ENCODE data around the gene ZNF182. TPM values are rescaled to one million over a fixed set of nuclear protein-coding genes. Genes with fewer than 3 reads are reported as not detected.

ZNF182 gene
- total RNA-seq, 4 donors from 2014 or later, result 1.4 to 2.2 (median 2.0) TPM

- Histone ChIP-seq H3K27me3 (no peaks in the 10 kb centered on the region), H3K4me3 (no peak overlapping the region), H3K27ac (no peak overlapping the region), H3K9me3 (no peaks in the 10 kb centered on the region), H3K4me1 (peaks cover 0 to 4% of the 10 kb centered on the region in 2 donors), H3K36me3 (no peaks in the 10 kb centered on the region)
- no peak for TF ChIP-seq POLR2A (IDR thresholded peaks at IDR 0.05)
- TF ChIP-seq, protein P1, sequence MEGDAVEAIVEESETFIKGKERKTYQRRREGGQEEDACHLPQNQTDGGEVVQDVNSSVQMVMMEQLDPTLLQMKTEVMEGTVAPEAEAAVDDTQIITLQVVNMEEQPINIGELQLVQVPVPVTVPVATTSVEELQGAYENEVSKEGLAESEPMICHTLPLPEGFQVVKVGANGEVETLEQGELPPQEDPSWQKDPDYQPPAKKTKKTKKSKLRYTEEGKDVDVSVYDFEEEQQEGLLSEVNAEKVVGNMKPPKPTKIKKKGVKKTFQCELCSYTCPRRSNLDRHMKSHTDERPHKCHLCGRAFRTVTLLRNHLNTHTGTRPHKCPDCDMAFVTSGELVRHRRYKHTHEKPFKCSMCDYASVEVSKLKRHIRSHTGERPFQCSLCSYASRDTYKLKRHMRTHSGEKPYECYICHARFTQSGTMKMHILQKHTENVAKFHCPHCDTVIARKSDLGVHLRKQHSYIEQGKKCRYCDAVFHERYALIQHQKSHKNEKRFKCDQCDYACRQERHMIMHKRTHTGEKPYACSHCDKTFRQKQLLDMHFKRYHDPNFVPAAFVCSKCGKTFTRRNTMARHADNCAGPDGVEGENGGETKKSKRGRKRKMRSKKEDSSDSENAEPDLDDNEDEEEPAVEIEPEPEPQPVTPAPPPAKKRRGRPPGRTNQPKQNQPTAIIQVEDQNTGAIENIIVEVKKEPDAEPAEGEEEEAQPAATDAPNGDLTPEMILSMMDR (IDR thresholded peaks at IDR 0.05 in 4 of 5, conservative IDR thresholded peaks at IDR 0.05 in 1 of 5), result no peak
- no peak for ATAC-seq
- intact Hi-C loops (cut with DNase I; ENCODE audit: low total_unique reads), result loop anchor here (5.0 kb wide), 1 partner anchor 164 kb away; the partner anchor contains the start of gene ZNF81
- DNase-seq, result no peak
- in situ Hi-C loops (cut with MboI; ENCODE audit: low sequenced_read_pairs in 4 of 4), result no loop called here
Measured at GRCh38 chrX:48001260-48001659, 2.5 kb downstream of the ZNF182 start.

DNA sequence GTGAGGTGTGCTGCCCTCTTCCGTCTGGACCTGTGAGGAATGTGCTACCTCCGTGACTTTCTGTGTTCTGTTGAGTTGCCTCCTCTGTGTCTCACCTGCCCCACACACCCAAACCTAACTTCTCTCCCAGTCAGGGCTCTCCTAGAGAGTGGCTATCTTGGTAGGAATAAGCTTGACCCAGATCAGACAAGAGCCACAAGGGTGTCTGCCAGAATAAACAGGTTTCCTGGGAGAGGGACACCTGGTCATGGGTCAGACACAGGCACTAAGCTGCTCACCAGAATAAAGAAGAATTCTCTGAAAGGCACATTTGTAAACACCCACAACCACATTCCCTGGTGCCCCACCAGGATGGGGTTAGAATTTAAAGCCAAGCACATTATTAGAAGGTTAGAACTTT is 11.1 kb downstream of the ZNF182 start:
- in situ Hi-C loops (cut with MboI; ENCODE audit: low sequenced_read_pairs in 4 of 4), result no loop called here
- Histone ChIP-seq H3K27me3 (no peaks in the 10 kb centered on the region), H3K4me3 (no peak overlapping the region), H3K4me1 (no peaks in the 10 kb centered on the region), H3K27ac (no peak overlapping the region), H3K9me3 (no peaks in the 10 kb centered on the region), H3K36me3 (peaks cover 0 to 3% of the 10 kb centered on the region in 2 donors)
- intact Hi-C loops (cut with DNase I; ENCODE audit: low total_unique reads), result no loop called here
- TF ChIP-seq, protein P1 (IDR thresholded peaks at IDR 0.05 in 4 of 5, conservative IDR thresholded peaks at IDR 0.05 in 1 of 5), result no peak
- TF ChIP-seq POLR2A (IDR thresholded peaks at IDR 0.05), result no peak
- ATAC-seq (no peak), DNase-seq (no peak)

GRCh38 chrX:47992095-47992380 is 11.8 kb downstream of the ZNF182 start:
- Histone ChIP-seq H3K27ac (no peak overlapping the region), H3K4me1 (no peaks in the 10 kb centered on the region), H3K36me3 (peaks cover 0 to 7% of the 10 kb centered on the region in 2 donors), H3K9me3 (no peaks in the 10 kb centered on the region), H3K4me3 (no peak overlapping the region), H3K27me3 (no peaks in the 10 kb centered on the region)
- no peak for TF ChIP-seq POLR2A (IDR thresholded peaks at IDR 0.05)
- TF ChIP-seq, protein P1 (IDR thresholded peaks at IDR 0.05 in 4 of 5, conservative IDR thresholded peaks at IDR 0.05 in 1 of 5), result no peak
- ATAC-seq (no peak), DNase-seq (no peak)
- in situ Hi-C loops (cut with MboI; ENCODE audit: low sequenced_read_pairs in 4 of 4), result no loop called here
- intact Hi-C loops (cut with DNase I; ENCODE audit: low total_unique reads), result no loop called here

DNA sequence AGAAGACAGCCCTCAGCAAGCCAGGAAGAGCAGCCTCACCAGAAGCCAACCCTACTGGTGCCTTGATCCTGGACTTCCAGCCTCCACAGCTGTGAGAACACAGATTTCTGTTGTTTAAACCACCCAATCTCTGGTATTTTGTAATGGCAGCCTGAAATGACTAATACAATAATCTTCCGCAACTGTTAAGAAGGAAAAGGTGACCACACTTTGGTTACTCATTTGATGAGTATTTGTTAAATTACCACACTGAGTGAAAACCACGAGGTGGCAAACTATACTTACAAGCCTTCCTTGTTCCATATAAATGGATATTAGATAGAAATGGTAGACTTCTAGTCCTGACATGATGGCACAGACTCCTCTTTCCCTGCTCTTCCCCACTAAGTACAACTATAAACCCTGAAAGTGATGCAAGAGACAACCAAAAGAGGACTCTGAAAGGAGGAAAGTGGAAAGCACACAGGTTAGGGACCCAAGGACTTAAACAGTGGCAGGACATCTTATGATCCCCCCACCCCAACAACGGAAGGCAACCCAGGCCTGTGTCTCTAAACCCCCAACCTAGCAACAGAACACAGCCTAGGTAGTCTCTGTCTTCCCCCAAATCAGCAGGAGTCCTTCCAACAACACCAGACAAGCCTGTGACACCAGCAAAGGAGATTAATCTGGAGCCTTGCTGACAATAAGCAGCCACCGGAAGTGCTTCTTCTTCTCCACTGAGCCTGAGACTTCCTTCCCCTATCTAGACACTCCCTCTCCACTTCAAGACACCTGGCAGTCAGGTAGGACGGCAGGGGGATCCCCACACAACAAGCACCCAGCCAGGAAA is 12.3 kb downstream of the ZNF182 start:
- DNase-seq (no peak), ATAC-seq (no peak)
- intact Hi-C loops (cut with DNase I; ENCODE audit: low total_unique reads) (no loop called here), in situ Hi-C loops (cut with MboI; ENCODE audit: low sequenced_read_pairs in 4 of 4) (no loop called here)
- Histone ChIP-seq H3K27ac (no peak overlapping the region), H3K27me3 (no peaks in the 10 kb centered on the region), H3K36me3 (peaks cover 0 to 7% of the 10 kb centered on the region in 2 donors), H3K4me1 (no peaks in the 10 kb centered on the region), H3K9me3 (no peaks in the 10 kb centered on the region), H3K4me3 (no peak overlapping the region)
- no peak for TF ChIP-seq POLR2A (IDR thresholded peaks at IDR 0.05)
- TF ChIP-seq, protein P1 (IDR thresholded peaks at IDR 0.05 in 4 of 5, conservative IDR thresholded peaks at IDR 0.05 in 1 of 5), result no peak

Data from gastrocnemius medialis (tissue), 4 donors.